Neuronal stem cell (in vitro differentiated cells): ENCODE data around the gene TOP3A.

Source experiments
- DNase-seq: peaks from one replicate; pipeline ENCODE4 v3.0.0-alpha.2; 2013; ENCODE audit warnings: low spot score
- H2AFZ ChIP-seq: one replicate; pipeline ENCODE4 v1.6.1; 2013; ENCODE audit warnings: mild to moderate bottlenecking, low read length, inconsistent platforms
- H2AK5ac ChIP-seq: 2 replicates; pipeline ENCODE4 v1.6.1; 2013; ENCODE audit warnings: low read depth, mild to moderate bottlenecking, inconsistent platforms, low read length, moderate library complexity, mixed read lengths
- H2BK120ac ChIP-seq: 2 replicates; pipeline ENCODE4 v1.6.1; 2013; ENCODE audit warnings: low read depth, mild to moderate bottlenecking, inconsistent platforms, low read length, moderate library complexity, mixed read lengths
- H2BK12ac ChIP-seq: one replicate; pipeline ENCODE4 v1.6.1; 2013; ENCODE audit warnings: low read length, inconsistent platforms
- H2BK15ac ChIP-seq: 2 replicates; pipeline ENCODE4 v1.6.1; 2013; ENCODE audit warnings: mild to moderate bottlenecking, low read length, inconsistent platforms, mixed read lengths
- H2BK5ac ChIP-seq: one replicate; pipeline ENCODE4 v1.6.1; 2013; ENCODE audit warnings: inconsistent platforms, mild to moderate bottlenecking, low read length, moderate library complexity
- H3K14ac ChIP-seq: one replicate; pipeline ENCODE4 v1.6.1; 2013; ENCODE audit warnings: low read length, inconsistent platforms
- H3K18ac ChIP-seq: 2 replicates; pipeline ENCODE4 v1.6.1; 2013; ENCODE audit warnings: low read length, inconsistent platforms
- H3K23ac ChIP-seq: 2 replicates; pipeline ENCODE4 v1.6.1; 2013; ENCODE audit warnings: low read depth, mild to moderate bottlenecking, mixed read lengths, low read length, inconsistent platforms; ENCODE audit not compliant: poor library complexity
- H3K27ac ChIP-seq: replicated peaks from 3 replicates; pipeline ENCODE4 v1.5.1; 2013; ENCODE audit warnings: low read length, inconsistent platforms
- H3K27me3 ChIP-seq, 3 experiments: 2 replicates each; pipeline ENCODE4 v1.6.1; 2013; ENCODE audit warnings: low read length in 3 of 3, mild to moderate bottlenecking in 2 of 3, inconsistent platforms in 1 of 3, low read depth in 1 of 3, mixed read lengths in 1 of 3, moderate library complexity in 1 of 3; ENCODE audit not compliant: control insufficient read depth in 3 of 3, insufficient read depth in 3 of 3
- H3K36me3 ChIP-seq, 2 donors: replicated peaks in 1 of 2; 2 replicates each; pipeline ENCODE4 v1.6.1; 2013; ENCODE audit warnings: low read length in 2 of 2; ENCODE audit not compliant: control insufficient read depth in 2 of 2, insufficient read depth in 2 of 2
- H3K4ac ChIP-seq: 2 replicates; pipeline ENCODE4 v1.6.1; 2013; ENCODE audit warnings: inconsistent platforms, mild to moderate bottlenecking, low read length, moderate library complexity
- H3K4me1 ChIP-seq, 2 donors: 1 replicate in 1 of 2; 2 replicates in 1 of 2; pipeline ENCODE4 v1.6.1; 2013; ENCODE audit warnings: low read length in 2 of 2, low read depth in 1 of 2; ENCODE audit not compliant: control insufficient read depth in 2 of 2, insufficient read depth in 1 of 2
- H3K4me2 ChIP-seq: one replicate; pipeline ENCODE4 v1.6.1; 2013; ENCODE audit warnings: mild to moderate bottlenecking, low read length, inconsistent platforms; ENCODE audit not compliant: insufficient read depth, poor library complexity, severe bottlenecking
- H3K4me3 ChIP-seq, 2 donors: 2 replicates each; pipeline ENCODE4 v1.5.1; 2013; ENCODE audit warnings: low read length in 2 of 2, mild to moderate bottlenecking in 2 of 2, inconsistent platforms in 1 of 2, moderate library complexity in 1 of 2
- H3K79me1 ChIP-seq: one replicate; pipeline ENCODE4 v1.6.1; 2013; ENCODE audit warnings: low read depth, mild to moderate bottlenecking, inconsistent platforms, low read length, moderate library complexity
- H3K9ac ChIP-seq: one replicate; pipeline ENCODE4 v1.6.1; 2013; ENCODE audit warnings: mild to moderate bottlenecking, low read depth, low read length, inconsistent platforms; ENCODE audit not compliant: poor library complexity
- H3K9me3 ChIP-seq, 2 donors: replicated peaks in 1 of 2; 2 replicates each; pipeline versions ENCODE3 to v1.6.1; 2013; ENCODE audit warnings: low read length in 2 of 2, mild to moderate bottlenecking in 2 of 2, inconsistent platforms in 1 of 2, low read depth in 1 of 2, mixed read lengths in 1 of 2, moderate library complexity in 1 of 2; ENCODE audit not compliant: control insufficient read depth in 2 of 2, insufficient read depth in 1 of 2
- H4K8ac ChIP-seq: one replicate; pipeline ENCODE4 v1.6.1; 2013; ENCODE audit warnings: low read depth, mild to moderate bottlenecking, inconsistent platforms, low read length, moderate library complexity
- H4K91ac ChIP-seq: one replicate; pipeline ENCODE4 v1.6.1; 2013; ENCODE audit warnings: low read length, low read depth, mild to moderate bottlenecking, inconsistent platforms; ENCODE audit not compliant: poor library complexity
- WGBS, 2 donors: extraction: QIAGEN DNeasy Blood & Tissue Kit; methylation state at CpG; one replicate each; pipeline ENCODE4 v1.1.7; 2013; ENCODE audit warnings: missing lambda C conversion rate in 2 of 2, mixed read lengths in 1 of 2; ENCODE audit not compliant: insufficient read length in 2 of 2, insufficient replicate concordance in 1 of 2; ENCODE audit errors: extremely low coverage in 2 of 2; 5-methylcytosine and 5-hydroxymethylcytosine counted together

The TOP3A gene

GRCh38 chr17:18362698-18363100 lies 47.9 kb upstream of the TOP3A start:
- Histone ChIP-seq H3K14ac (peak overlapping the region; percentile 23), H3K4ac (no peak overlapping the region), H3K4me1 (peaks cover 0 to 2% of the 10 kb centered on the region in 2 donors), H2BK120ac (no peak overlapping the region), H2BK12ac (no peak overlapping the region), H2AK5ac (peak overlapping the region; percentile 2), H3K79me1 (peaks cover 3% of the 10 kb centered on the region), H3K27ac (peak overlapping the region; percentile 15), H3K18ac (peak overlapping the region; percentile 98), H3K9me3 (no peaks in the 10 kb centered on the region), H2AFZ (peak overlapping the region; percentile 88), H2BK15ac (no peak overlapping the region), H2BK5ac (no peak overlapping the region), H4K8ac (no peak overlapping the region), H3K27me3 (no peaks in the 10 kb centered on the region), H3K4me3 (peak overlapping the region; percentile 72 to 89), H3K23ac (no peak overlapping the region), H4K91ac (peak overlapping the region; percentile 72), H3K9ac (peak overlapping the region; percentile 86), H3K4me2 (peak overlapping the region; percentile 75), H3K36me3 (peaks cover 0 to 26% of the 10 kb centered on the region in 2 donors)
- DNase-seq: peak; percentile 9
- no CpG with 5 or more reads among the region's 14 CpGs for WGBS, 2 donors

GRCh38 chr17:18361837-18362697 lies 47.3 kb upstream of the TOP3A start:
- Histone ChIP-seq H2AFZ (peak overlapping the region; percentile 88), H2BK120ac (no peak overlapping the region), H3K23ac (no peak overlapping the region), H3K9me3 (no peaks in the 10 kb centered on the region), H2AK5ac (no peak overlapping the region), H3K18ac (no peak overlapping the region), H3K9ac (no peak overlapping the region), H3K4me2 (peak overlapping the region; percentile 75), H3K27me3 (no peaks in the 10 kb centered on the region), H3K36me3 (peaks cover 0 to 32% of the 10 kb centered on the region in 2 donors), H3K14ac (no peak overlapping the region), H2BK15ac (no peak overlapping the region), H3K79me1 (peaks cover 3% of the 10 kb centered on the region), H4K91ac (no peak overlapping the region), H3K27ac (no peak overlapping the region), H2BK12ac (no peak overlapping the region), H3K4me3 (peak overlapping the region; percentile 72 to 89), H4K8ac (no peak overlapping the region), H2BK5ac (no peak overlapping the region), H3K4ac (no peak overlapping the region), H3K4me1 (peaks cover 0 to 2% of the 10 kb centered on the region in 2 donors)
- WGBS, 2 donors: 100% methylated on average over 2 of the region's 15 CpGs; no CpG with 5 or more reads in 1 of the 2 donors
- DNase-seq: no peak

GRCh38 chr17:18360518-18360917 lies 45.7 kb upstream of the TOP3A start:
- no peak overlapping the region for H3K4me2 ChIP-seq
- no peak overlapping the region for H2AFZ ChIP-seq
- H3K9ac ChIP-seq: no peak overlapping the region
- no peak overlapping the region for H3K14ac ChIP-seq
- H2BK120ac ChIP-seq: no peak overlapping the region
- H3K18ac ChIP-seq: no peak overlapping the region
- WGBS, 2 donors: no CpG with 5 or more reads among the region's 8 CpGs
- no peak overlapping the region for H2AK5ac ChIP-seq
- no peak overlapping the region for H3K4me3 ChIP-seq
- H3K23ac ChIP-seq: no peak overlapping the region
- H2BK12ac ChIP-seq: no peak overlapping the region
- no peaks in the 10 kb centered on the region for H3K27me3 ChIP-seq
- no peak overlapping the region for H3K27ac ChIP-seq
- no peak for DNase-seq
- H2BK15ac ChIP-seq: no peak overlapping the region
- H3K79me1 ChIP-seq: peaks cover 3% of the 10 kb centered on the region
- H3K36me3 ChIP-seq: peaks cover 0 to 40% of the 10 kb centered on the region in 2 donors
- no peak overlapping the region for H4K8ac ChIP-seq
- H3K9me3 ChIP-seq: no peaks in the 10 kb centered on the region
- H3K4me1 ChIP-seq: peaks cover 0 to 2% of the 10 kb centered on the region in 2 donors
- H2BK5ac ChIP-seq: no peak overlapping the region
- H4K91ac ChIP-seq: no peak overlapping the region
- no peak overlapping the region for H3K4ac ChIP-seq

- Histone ChIP-seq H3K4me3 (no peak overlapping the region), H3K4ac (no peak overlapping the region), H3K36me3 (peaks cover 9 to 68% of the 10 kb centered on the region in 2 donors), H2AFZ (no peak overlapping the region), H3K4me1 (no peaks in the 10 kb centered on the region), H4K91ac (no peak overlapping the region), H4K8ac (no peak overlapping the region), H2BK5ac (no peak overlapping the region), H3K9me3 (no peaks in the 10 kb centered on the region), H3K27ac (no peak overlapping the region), H3K79me1 (no peaks in the 10 kb centered on the region), H2BK12ac (no peak overlapping the region), H3K23ac (no peak overlapping the region), H3K27me3 (no peaks in the 10 kb centered on the region), H3K14ac (no peak overlapping the region), H2BK120ac (no peak overlapping the region), H2BK15ac (no peak overlapping the region), H3K9ac (no peak overlapping the region), H3K4me2 (no peak overlapping the region), H2AK5ac (no peak overlapping the region), H3K18ac (no peak overlapping the region)
- DNase-seq: no peak
- WGBS, 2 donors: no CpG with 5 or more reads among the region's 10 CpGs
Observed at GRCh38 chr17:18356624-18357023, 41.8 kb upstream of the TOP3A start.
